Activated CD4-positive, alpha-beta T cell treated with anti-CD3 and anti-CD28 coated beads, Interleukin-2, amount 10 ng/mL, durations not matched to agents 7 days and 5 days (primary cell): Measurements from ENCODE around the gene IL1RAPL1. TPM values are rescaled to one million over a fixed set of nuclear protein-coding genes. Genes with fewer than 3 reads are reported as not detected.

Experiments used
- CTCF ChIA-PET: fragments of 350-600 bp; sonication (Branson Sonifier 250); formaldehyde crosslinking; loops from one replicate; lab custom pipeline; 2021; ENCODE audit warnings: antibody characterized with exemption; lab: Charles Lee
- POLR2A ChIA-PET: fragments of 350-600 bp; sonication (Branson Sonifier 250); formaldehyde crosslinking; loops from one replicate; lab custom pipeline; 2021; ENCODE audit warnings: antibody characterized with exemption; lab: Charles Lee
- DNase-seq: peaks from one replicate; pipeline ENCODE4 v3.0.0-alpha.2; 2020
- H3K27ac Mint-ChIP-seq: one replicate; pipeline ENCODE4 v1.8.0; 2021; ENCODE audit warnings: mild to moderate bottlenecking, moderate library complexity, mixed read lengths
- H3K27me3 Mint-ChIP-seq: one replicate; pipeline ENCODE4 v1.8.0; 2021; ENCODE audit warnings: mixed read lengths
- H3K36me3 Mint-ChIP-seq: one replicate; pipeline ENCODE4 v1.8.0; 2021; ENCODE audit warnings: low read depth, mixed read lengths
- H3K4me1 Mint-ChIP-seq: one replicate; pipeline ENCODE4 v1.8.0; 2021; ENCODE audit warnings: mixed read lengths
- H3K4me3 Mint-ChIP-seq: one replicate; pipeline ENCODE4 v1.8.0; 2021; ENCODE audit warnings: mild to moderate bottlenecking, moderate library complexity, mixed read lengths
- H3K9me3 Mint-ChIP-seq: one replicate; pipeline ENCODE4 v1.8.0; 2021; ENCODE audit warnings: mixed read lengths
- total RNA-seq, 2 experiments: library from RNA; stranded (reverse); gene quantifications; one replicate each; pipeline ENCODE4 v1.2.3, GENCODE V29; 2021

Gene IL1RAPL1
- total RNA-seq, 2 experiments from 2014 or later: not detected

- ChIA-PET POLR2A (no interaction called here), CTCF (no interaction called here)
- DNase-seq: no peak
- Mint-ChIP-seq H3K4me3 (no peak overlapping the region), H3K4me1 (no peaks in the 10 kb centered on the region), H3K36me3 (no peaks in the 10 kb centered on the region), H3K27ac (no peak overlapping the region), H3K9me3 (no peaks in the 10 kb centered on the region), H3K27me3 (no peaks in the 10 kb centered on the region)
These were observed 882.8 kb downstream of the IL1RAPL1 start for GRCh38 chrX:29470030-29470429.

- H3K4me3 Mint-ChIP-seq: no peak overlapping the region
- H3K4me1 Mint-ChIP-seq: no peaks in the 10 kb centered on the region
- no peaks in the 10 kb centered on the region for H3K27me3 Mint-ChIP-seq
- no peak for DNase-seq
- H3K9me3 Mint-ChIP-seq: no peaks in the 10 kb centered on the region
- POLR2A ChIA-PET: no interaction called here
- CTCF ChIA-PET: no interaction called here
- H3K36me3 Mint-ChIP-seq: no peaks in the 10 kb centered on the region
- no peak overlapping the region for H3K27ac Mint-ChIP-seq
These were observed 884.6 kb downstream of the IL1RAPL1 start for GRCh38 chrX:29471829-29472228.

GRCh38 chrX:29477878-29478277 lies 890.6 kb downstream of the IL1RAPL1 start:
- Mint-ChIP-seq H3K4me1 (no peaks in the 10 kb centered on the region), H3K27me3 (no peaks in the 10 kb centered on the region), H3K4me3 (no peak overlapping the region), H3K9me3 (no peaks in the 10 kb centered on the region), H3K27ac (no peak overlapping the region), H3K36me3 (no peaks in the 10 kb centered on the region)
- ChIA-PET POLR2A (no interaction called here), CTCF (no interaction called here)
- no peak for DNase-seq

GRCh38 chrX:29478336-29479069 lies 891.3 kb downstream of the IL1RAPL1 start:
- POLR2A ChIA-PET: no interaction called here
- CTCF ChIA-PET: interaction anchor here (0.8 kb wide), 1 partner anchor 28 kb away, joined by 3 read pairs; no protein-coding TSS in a partner anchor
- Mint-ChIP-seq H3K36me3 (no peaks in the 10 kb centered on the region), H3K4me1 (no peaks in the 10 kb centered on the region), H3K4me3 (no peak overlapping the region), H3K9me3 (no peaks in the 10 kb centered on the region), H3K27ac (no peak overlapping the region), H3K27me3 (no peaks in the 10 kb centered on the region)
- DNase-seq: no peak

- no peaks in the 10 kb centered on the region for H3K27me3 Mint-ChIP-seq
- H3K4me3 Mint-ChIP-seq: no peak overlapping the region
- H3K9me3 Mint-ChIP-seq: no peaks in the 10 kb centered on the region
- CTCF ChIA-PET: interaction anchor here (1.2 kb wide), 1 partner anchor 10 kb away, joined by 3 read pairs; no protein-coding TSS in a partner anchor
- no peaks in the 10 kb centered on the region for H3K4me1 Mint-ChIP-seq
- H3K27ac Mint-ChIP-seq: no peak overlapping the region
- POLR2A ChIA-PET: no interaction called here
- H3K36me3 Mint-ChIP-seq: no peaks in the 10 kb centered on the region
- no peak for DNase-seq
These were observed 900.0 kb downstream of the IL1RAPL1 start for GRCh38 chrX:29487214-29487613.

GRCh38 chrX:29487714-29488113 lies 900.5 kb downstream of the IL1RAPL1 start:
- Mint-ChIP-seq H3K9me3 (no peaks in the 10 kb centered on the region), H3K36me3 (no peaks in the 10 kb centered on the region), H3K4me1 (no peaks in the 10 kb centered on the region), H3K4me3 (no peak overlapping the region), H3K27ac (no peak overlapping the region), H3K27me3 (no peaks in the 10 kb centered on the region)
- ChIA-PET POLR2A (no interaction called here), CTCF (no interaction called here)
- no peak for DNase-seq

- Mint-ChIP-seq H3K27ac (no peak overlapping the region), H3K9me3 (no peaks in the 10 kb centered on the region), H3K36me3 (no peaks in the 10 kb centered on the region), H3K4me3 (no peak overlapping the region), H3K27me3 (no peaks in the 10 kb centered on the region), H3K4me1 (no peaks in the 10 kb centered on the region)
- ChIA-PET CTCF (no interaction called here), POLR2A (no interaction called here)
- no peak for DNase-seq
These were observed 901.7 kb downstream of the IL1RAPL1 start for GRCh38 chrX:29488919-29489318.

GRCh38 chrX:29490606-29491005 lies 903.4 kb downstream of the IL1RAPL1 start:
- Mint-ChIP-seq H3K27ac (no peak overlapping the region), H3K36me3 (no peaks in the 10 kb centered on the region), H3K4me1 (no peaks in the 10 kb centered on the region), H3K4me3 (no peak overlapping the region), H3K27me3 (no peaks in the 10 kb centered on the region), H3K9me3 (no peaks in the 10 kb centered on the region)
- POLR2A ChIA-PET: no interaction called here
- CTCF ChIA-PET: no interaction called here
- no peak for DNase-seq

GRCh38 chrX:29491659-29492058 lies 904.4 kb downstream of the IL1RAPL1 start:
- DNase-seq: no peak
- no peaks in the 10 kb centered on the region for H3K27me3 Mint-ChIP-seq
- ChIA-PET POLR2A (no interaction called here), CTCF (no interaction called here)
- no peaks in the 10 kb centered on the region for H3K4me1 Mint-ChIP-seq
- no peak overlapping the region for H3K4me3 Mint-ChIP-seq
- H3K36me3 Mint-ChIP-seq: no peaks in the 10 kb centered on the region
- no peaks in the 10 kb centered on the region for H3K9me3 Mint-ChIP-seq
- H3K27ac Mint-ChIP-seq: no peak overlapping the region

- H3K4me3 Mint-ChIP-seq: no peak overlapping the region
- no peak for DNase-seq
- no peaks in the 10 kb centered on the region for H3K9me3 Mint-ChIP-seq
- H3K36me3 Mint-ChIP-seq: no peaks in the 10 kb centered on the region
- ChIA-PET CTCF (no interaction called here), POLR2A (interaction anchor here (0.6 kb wide), 1 partner anchor 1929 kb away, joined by 3 read pairs; no protein-coding TSS in a partner anchor)
- H3K4me1 Mint-ChIP-seq: no peaks in the 10 kb centered on the region
- no peaks in the 10 kb centered on the region for H3K27me3 Mint-ChIP-seq
- H3K27ac Mint-ChIP-seq: no peak overlapping the region
These were observed 909.5 kb downstream of the IL1RAPL1 start for GRCh38 chrX:29496636-29497180.

- Mint-ChIP-seq H3K4me3 (no peak overlapping the region), H3K27me3 (no peaks in the 10 kb centered on the region), H3K36me3 (no peaks in the 10 kb centered on the region), H3K4me1 (no peaks in the 10 kb centered on the region), H3K27ac (no peak overlapping the region), H3K9me3 (no peaks in the 10 kb centered on the region)
- DNase-seq: no peak
- POLR2A ChIA-PET: no interaction called here
- CTCF ChIA-PET: no interaction called here
These were observed 919.5 kb downstream of the IL1RAPL1 start for GRCh38 chrX:29506729-29507128.

- ChIA-PET POLR2A (no interaction called here), CTCF (no interaction called here)
- Mint-ChIP-seq H3K36me3 (no peaks in the 10 kb centered on the region), H3K9me3 (no peaks in the 10 kb centered on the region), H3K4me1 (no peaks in the 10 kb centered on the region), H3K27me3 (no peaks in the 10 kb centered on the region), H3K27ac (no peak overlapping the region), H3K4me3 (no peak overlapping the region)
- DNase-seq: no peak
These were observed 930.9 kb downstream of the IL1RAPL1 start for GRCh38 chrX:29518100-29518499.

GRCh38 chrX:29528281-29528680 lies 941.0 kb downstream of the IL1RAPL1 start:
- Mint-ChIP-seq H3K9me3 (no peaks in the 10 kb centered on the region), H3K4me3 (no peak overlapping the region), H3K27ac (no peak overlapping the region), H3K27me3 (no peaks in the 10 kb centered on the region), H3K36me3 (no peaks in the 10 kb centered on the region), H3K4me1 (no peaks in the 10 kb centered on the region)
- CTCF ChIA-PET: no interaction called here
- DNase-seq: no peak
- POLR2A ChIA-PET: no interaction called here

GRCh38 chrX:29530501-29530900 lies 943.3 kb downstream of the IL1RAPL1 start:
- CTCF ChIA-PET: no interaction called here
- Mint-ChIP-seq H3K4me1 (no peaks in the 10 kb centered on the region), H3K36me3 (no peaks in the 10 kb centered on the region)

More at GRCh38 chrX:29530501-29530900, 943.3 kb downstream of the IL1RAPL1 start:
- Mint-ChIP-seq H3K4me3 (no peak overlapping the region), H3K27ac (no peak overlapping the region), H3K9me3 (no peaks in the 10 kb centered on the region), H3K27me3 (no peaks in the 10 kb centered on the region)
- DNase-seq: no peak
- POLR2A ChIA-PET: no interaction called here
